Measurements from ENCODE around the gene TTLL6.

The TTLL6 gene

DNA sequence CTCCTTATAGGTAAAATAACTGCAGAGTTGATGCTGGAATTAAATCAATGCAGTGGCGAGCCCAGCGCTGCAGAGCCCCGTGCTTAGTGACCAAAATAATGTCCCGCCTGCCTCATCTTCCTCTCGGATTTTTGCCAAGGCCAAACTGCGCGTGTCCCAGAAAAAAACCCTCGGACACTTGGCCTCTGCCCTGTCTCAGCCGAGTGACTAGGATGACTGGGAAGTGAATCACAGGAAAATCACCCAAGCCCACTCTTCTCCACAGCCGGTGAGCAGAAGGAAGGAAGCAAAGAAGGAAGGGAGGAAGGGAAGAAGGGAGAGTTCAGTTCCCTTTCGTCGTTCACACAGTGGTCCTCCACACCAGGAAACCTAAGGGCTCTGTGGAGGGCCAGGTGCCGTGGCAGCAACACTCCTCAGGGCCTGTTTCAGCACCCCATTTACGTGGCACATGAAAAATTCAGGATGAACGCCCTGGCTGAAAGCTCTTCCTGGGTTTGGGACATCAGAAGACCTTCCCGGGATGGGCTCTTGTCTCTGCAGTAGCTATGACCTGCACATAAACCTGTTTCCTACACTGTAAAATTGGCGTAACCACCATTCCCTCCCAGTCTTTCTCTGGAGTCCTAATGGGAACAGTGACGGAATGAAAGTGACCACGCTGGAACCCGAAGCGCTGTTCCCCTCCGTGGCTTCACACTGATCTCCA lies 63.1 kb downstream of the TTLL6 start:
- no peaks in the 10 kb centered on the region for H3K9me3 ChIP-seq (ENCODE audit: control insufficient read depth, insufficient read depth, low read depth, low read length)
- no peak for TF ChIP-seq ZNF138 (tag by site-specific recombination; IDR thresholded peaks at IDR 0.05; ENCODE audit: borderline replicate concordance)
- TF ChIP-seq ZNF544 (tag by site-specific recombination; IDR thresholded peaks at IDR 0.05): no peak
- no peak for TF ChIP-seq ZFP41 (tag by site-specific recombination; IDR thresholded peaks at IDR 0.05; ENCODE audit: borderline replicate concordance)
- no peak for TF ChIP-seq OVOL3 (tag by site-specific recombination; IDR thresholded peaks at IDR 0.05)
- no peak overlapping the region for H3K27ac ChIP-seq (ENCODE audit: extremely low read depth, low read depth, low read length)
- H3K36me3 ChIP-seq (ENCODE audit: control insufficient read depth in 2 of 2, insufficient read depth in 1 of 2, low read length in 2 of 2): no peaks in the 10 kb centered on the region
- ChIA-PET POLR2A (interaction anchor here (0.6 kb wide), 1 partner anchor 41 kb away, joined by 3 read pairs; no protein-coding TSS in a partner anchor), CTCF (interaction anchor here (0.7 kb wide), 1 partner anchor 125 kb away, joined by 3 read pairs; no protein-coding TSS in a partner anchor)
- H3K4me1 ChIP-seq (ENCODE audit: control insufficient read depth, insufficient read depth, low read length): no peaks in the 10 kb centered on the region
- no peak overlapping the region for H3K4me3 ChIP-seq (ENCODE audit: low read depth, low read length)

DNA sequence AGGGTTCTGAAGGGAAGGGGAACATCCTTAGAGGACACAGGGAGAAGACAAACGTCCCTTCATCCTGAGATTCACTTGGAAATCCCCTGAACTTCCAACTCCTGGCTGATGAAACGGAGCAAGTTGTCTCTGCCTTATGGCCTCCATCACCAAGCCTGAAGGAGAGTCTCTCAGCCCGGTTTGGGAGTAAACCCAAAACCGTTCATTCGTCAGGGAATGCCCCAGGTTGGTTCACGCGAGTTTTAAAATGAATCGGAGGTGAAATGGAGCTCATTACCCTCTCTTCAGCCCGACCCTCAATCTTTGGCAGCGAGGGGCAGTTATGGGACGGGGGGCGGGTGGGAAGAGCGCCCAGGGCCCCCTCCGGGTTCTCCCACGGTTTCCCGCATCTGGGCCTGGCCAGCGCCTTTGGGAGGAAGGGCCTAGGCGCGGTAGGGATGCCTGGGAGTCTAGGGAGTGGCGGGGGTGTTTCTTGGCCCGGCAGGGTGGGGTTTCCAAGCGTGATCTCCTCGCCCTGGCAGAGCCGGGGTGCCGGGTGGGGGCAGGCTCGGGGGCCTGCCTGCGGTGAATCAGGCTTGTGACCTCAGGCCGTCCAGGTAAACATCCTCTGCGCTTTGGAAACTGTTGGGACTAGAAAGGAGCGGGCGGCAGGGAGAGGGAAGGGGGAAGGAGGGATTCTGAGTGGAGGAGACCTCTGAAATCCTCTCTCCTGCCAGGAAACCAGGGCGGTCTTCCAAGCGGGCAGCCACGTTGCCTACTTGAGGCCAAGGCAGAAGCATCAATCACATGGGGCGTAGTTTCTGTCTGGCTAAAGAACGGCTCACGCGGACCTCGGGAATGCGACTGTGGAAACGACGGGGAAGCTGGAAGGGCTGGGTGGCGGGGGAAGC lies 64.4 kb downstream of the TTLL6 start:
- Histone ChIP-seq H3K27ac (ENCODE audit: extremely low read depth, low read depth, low read length) (no peak overlapping the region), H3K36me3 (ENCODE audit: control insufficient read depth in 2 of 2, insufficient read depth in 1 of 2, low read length in 2 of 2) (no peaks in the 10 kb centered on the region), H3K4me1 (ENCODE audit: control insufficient read depth, insufficient read depth, low read length) (no peaks in the 10 kb centered on the region), H3K9me3 (ENCODE audit: control insufficient read depth, insufficient read depth, low read depth, low read length) (no peaks in the 10 kb centered on the region), H3K4me3 (ENCODE audit: low read depth, low read length) (no peak overlapping the region)
- ChIA-PET CTCF (interaction anchor here (0.7 kb wide), 1 partner anchor 127 kb away, joined by 3 read pairs; no protein-coding TSS in a partner anchor), POLR2A (no interaction called here)
- TF ChIP-seq ZNF248 (tag by site-specific recombination; IDR thresholded peaks at IDR 0.05) (no peak), GLI2 (tag by site-specific recombination; IDR thresholded peaks at IDR 0.05; ENCODE audit: borderline replicate concordance, low read depth) (no peak)

DNA sequence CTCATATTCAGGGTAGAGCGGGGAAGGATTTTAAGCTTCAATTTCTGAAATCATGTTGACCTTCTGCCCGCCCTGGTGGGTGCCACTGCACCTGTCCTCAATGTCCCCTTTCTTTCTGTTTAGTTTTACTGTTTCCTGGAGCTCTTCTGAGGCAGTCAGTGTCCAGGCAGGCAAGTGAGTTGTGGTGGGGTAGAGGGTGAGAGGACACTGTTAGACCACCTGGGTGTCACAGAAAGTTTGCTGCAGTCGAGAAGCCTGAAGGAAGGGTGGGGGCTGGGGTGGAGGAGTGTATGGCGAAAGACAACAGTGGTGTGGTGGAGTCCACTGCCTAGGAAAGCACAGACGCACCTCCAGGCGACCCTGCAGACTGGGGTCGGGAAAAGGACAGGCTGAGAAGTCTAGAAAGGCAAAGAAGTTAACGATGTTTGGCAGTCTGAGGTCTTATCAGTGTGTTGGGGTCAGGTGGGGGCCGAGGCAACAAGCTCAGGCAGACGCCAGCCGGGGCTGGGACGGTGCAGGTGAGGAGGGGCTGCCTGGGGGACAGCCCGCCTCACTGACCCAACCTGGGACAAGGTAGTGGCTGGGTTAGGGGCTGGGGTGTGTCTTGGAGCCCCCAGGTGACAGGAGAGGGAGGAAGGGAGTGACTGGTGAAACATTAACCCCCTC lies 65.2 kb downstream of the TTLL6 start:
- Histone ChIP-seq H3K9me3 (ENCODE audit: control insufficient read depth, insufficient read depth, low read depth, low read length) (no peaks in the 10 kb centered on the region), H3K4me1 (ENCODE audit: control insufficient read depth, insufficient read depth, low read length) (no peaks in the 10 kb centered on the region), H3K4me3 (ENCODE audit: low read depth, low read length) (no peak overlapping the region), H3K36me3 (ENCODE audit: control insufficient read depth in 2 of 2, insufficient read depth in 1 of 2, low read length in 2 of 2) (no peaks in the 10 kb centered on the region), H3K27ac (ENCODE audit: extremely low read depth, low read depth, low read length) (no peak overlapping the region)
- ChIA-PET CTCF (interaction anchor here (0.7 to 1.3 kb wide), 4 partner anchors 25 to 74 kb away, joined by 3 to 5 read pairs (median 4); no protein-coding TSS in a partner anchor), POLR2A (no interaction called here)
- TF ChIP-seq, protein P1, sequence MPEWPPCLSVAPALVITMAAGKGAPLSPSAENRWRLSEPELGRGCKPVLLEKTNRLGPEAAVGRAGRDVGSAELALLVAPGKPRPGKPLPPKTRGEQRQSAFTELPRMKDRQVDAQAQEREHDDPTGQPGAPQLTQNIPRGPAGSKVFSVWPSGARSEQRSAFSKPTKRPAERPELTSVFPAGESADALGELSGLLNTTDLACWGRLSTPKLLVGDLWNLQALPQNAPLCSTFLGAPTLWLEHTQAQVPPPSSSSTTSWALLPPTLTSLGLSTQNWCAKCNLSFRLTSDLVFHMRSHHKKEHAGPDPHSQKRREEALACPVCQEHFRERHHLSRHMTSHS (tag by site-specific recombination; IDR thresholded peaks at IDR 0.05): no peak
- TF ChIP-seq, protein P2, sequence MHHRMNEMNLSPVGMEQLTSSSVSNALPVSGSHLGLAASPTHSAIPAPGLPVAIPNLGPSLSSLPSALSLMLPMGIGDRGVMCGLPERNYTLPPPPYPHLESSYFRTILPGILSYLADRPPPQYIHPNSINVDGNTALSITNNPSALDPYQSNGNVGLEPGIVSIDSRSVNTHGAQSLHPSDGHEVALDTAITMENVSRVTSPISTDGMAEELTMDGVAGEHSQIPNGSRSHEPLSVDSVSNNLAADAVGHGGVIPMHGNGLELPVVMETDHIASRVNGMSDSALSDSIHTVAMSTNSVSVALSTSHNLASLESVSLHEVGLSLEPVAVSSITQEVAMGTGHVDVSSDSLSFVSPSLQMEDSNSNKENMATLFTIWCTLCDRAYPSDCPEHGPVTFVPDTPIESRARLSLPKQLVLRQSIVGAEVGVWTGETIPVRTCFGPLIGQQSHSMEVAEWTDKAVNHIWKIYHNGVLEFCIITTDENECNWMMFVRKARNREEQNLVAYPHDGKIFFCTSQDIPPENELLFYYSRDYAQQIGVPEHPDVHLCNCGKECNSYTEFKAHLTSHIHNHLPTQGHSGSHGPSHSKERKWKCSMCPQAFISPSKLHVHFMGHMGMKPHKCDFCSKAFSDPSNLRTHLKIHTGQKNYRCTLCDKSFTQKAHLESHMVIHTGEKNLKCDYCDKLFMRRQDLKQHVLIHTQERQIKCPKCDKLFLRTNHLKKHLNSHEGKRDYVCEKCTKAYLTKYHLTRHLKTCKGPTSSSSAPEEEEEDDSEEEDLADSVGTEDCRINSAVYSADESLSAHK (tag by site-specific recombination; IDR thresholded peaks at IDR 0.05): no peak

DNA sequence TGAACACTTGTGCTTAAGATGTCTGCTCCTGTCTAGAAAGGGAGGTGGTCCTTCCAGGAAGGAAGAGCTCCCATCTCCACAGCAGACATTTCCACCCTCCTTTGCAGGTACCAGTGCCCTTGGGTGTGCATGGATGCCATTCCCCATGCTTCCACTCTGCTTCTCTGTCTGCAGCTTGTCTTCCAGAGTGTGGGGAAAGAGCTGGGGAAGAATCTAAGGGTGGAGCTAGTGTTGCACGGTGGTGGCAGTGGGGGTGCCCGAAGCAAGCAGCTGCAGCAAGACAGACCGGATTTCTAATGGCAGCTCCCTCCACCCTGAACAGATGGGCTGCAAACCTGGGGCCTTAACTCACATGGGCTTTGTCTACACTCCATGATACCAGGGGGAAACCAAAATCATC lies 65.9 kb downstream of the TTLL6 start:
- H3K36me3 ChIP-seq (ENCODE audit: control insufficient read depth in 2 of 2, insufficient read depth in 1 of 2, low read length in 2 of 2): no peaks in the 10 kb centered on the region
- H3K9me3 ChIP-seq (ENCODE audit: control insufficient read depth, insufficient read depth, low read depth, low read length): no peaks in the 10 kb centered on the region
- CTCF ChIA-PET: interaction anchor here (0.7 to 1.3 kb wide), 4 partner anchors 25 to 73 kb away, joined by 3 to 5 read pairs (median 4); no protein-coding TSS in a partner anchor
- 0 out of 2 replicates have a peak, but pooled peaks cover 2% of the 10 kb centered on the region for H3K4me1 ChIP-seq (ENCODE audit: control insufficient read depth, insufficient read depth, low read length)
- H3K27ac ChIP-seq (ENCODE audit: extremely low read depth, low read depth, low read length): no peak overlapping the region
- POLR2A ChIA-PET: no interaction called here
- no peak overlapping the region for H3K4me3 ChIP-seq (ENCODE audit: low read depth, low read length)
- TF ChIP-seq ZNF335 (tag by site-specific recombination; conservative IDR thresholded peaks at IDR 0.05): peak; percentile 48
- no peak for TF ChIP-seq ZNF202 (tag by site-specific recombination; IDR thresholded peaks at IDR 0.05; ENCODE audit: borderline replicate concordance)
- no peak for TF ChIP-seq ZNF558 (tag by site-specific recombination; IDR thresholded peaks at IDR 0.05)
- TF ChIP-seq, protein P3, sequence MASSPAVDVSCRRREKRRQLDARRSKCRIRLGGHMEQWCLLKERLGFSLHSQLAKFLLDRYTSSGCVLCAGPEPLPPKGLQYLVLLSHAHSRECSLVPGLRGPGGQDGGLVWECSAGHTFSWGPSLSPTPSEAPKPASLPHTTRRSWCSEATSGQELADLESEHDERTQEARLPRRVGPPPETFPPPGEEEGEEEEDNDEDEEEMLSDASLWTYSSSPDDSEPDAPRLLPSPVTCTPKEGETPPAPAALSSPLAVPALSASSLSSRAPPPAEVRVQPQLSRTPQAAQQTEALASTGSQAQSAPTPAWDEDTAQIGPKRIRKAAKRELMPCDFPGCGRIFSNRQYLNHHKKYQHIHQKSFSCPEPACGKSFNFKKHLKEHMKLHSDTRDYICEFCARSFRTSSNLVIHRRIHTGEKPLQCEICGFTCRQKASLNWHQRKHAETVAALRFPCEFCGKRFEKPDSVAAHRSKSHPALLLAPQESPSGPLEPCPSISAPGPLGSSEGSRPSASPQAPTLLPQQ (tag by site-specific recombination; IDR thresholded peaks at IDR 0.05): no peak
- no peak for TF ChIP-seq ZNF350 (tag by site-specific recombination; IDR thresholded peaks at IDR 0.05)
- no peak for TF ChIP-seq ZFP41 (tag by site-specific recombination; IDR thresholded peaks at IDR 0.05; ENCODE audit: borderline replicate concordance)
- TF ChIP-seq ZNF341 (tag by site-specific recombination; IDR thresholded peaks at IDR 0.05; ENCODE audit: low read depth): peak; percentile 65
- no peak for TF ChIP-seq GLI2 (tag by site-specific recombination; IDR thresholded peaks at IDR 0.05; ENCODE audit: borderline replicate concordance, low read depth)
- no peak for TF ChIP-seq ZNF747 (tag by site-specific recombination; IDR thresholded peaks at IDR 0.05)
- TF ChIP-seq ZFP3 (tag by site-specific recombination; IDR thresholded peaks at IDR 0.05; ENCODE audit: low read depth): no peak
- TF ChIP-seq ZNF473 (tag by site-specific recombination; IDR thresholded peaks at IDR 0.05): no peak
- TF ChIP-seq TRIM28 (IDR thresholded peaks at IDR 0.05; ENCODE audit: borderline replicate concordance, low read length): no peak
- TF ChIP-seq ZNF600 (tag by site-specific recombination; IDR thresholded peaks at IDR 0.05): no peak
- no peak for TF ChIP-seq ZNF214 (tag by site-specific recombination; IDR thresholded peaks at IDR 0.05; ENCODE audit: borderline replicate concordance)

Measured in HEK293 (cell line).